Breast epithelium (tissue), 4 donors: ENCODE data around the gene SERPINB2. TPM values are rescaled to one million over a fixed set of nuclear protein-coding genes. Genes with fewer than 3 reads are reported as not detected.

Experiments
- DNase-seq, 2 donors: peaks; one replicate each; pipeline ENCODE4 v3.0.0-alpha.2; 2019; ENCODE audit warnings: low spot score in 2 of 2
- H3K27ac ChIP-seq, 2 donors: fragments of 200-600 bp; sonication (generic) in 1 of 2; one replicate each; pipeline ENCODE4 v1.5.1; 2016 to 2019; ENCODE audit warnings: mild to moderate bottlenecking in 1 of 2
- H3K27me3 ChIP-seq, 2 donors: fragments of 200-600 bp; sonication (generic) in 1 of 2; one replicate each; pipeline versions ENCODE4 v1.5.1 to v1.6.0; 2017 to 2019; ENCODE audit warnings: control low read depth in 1 of 2, mild to moderate bottlenecking in 1 of 2
- H3K36me3 ChIP-seq: fragments of 200-600 bp; one replicate; pipeline ENCODE4 v1.5.1; 2019
- H3K4me1 ChIP-seq, 2 donors: fragments of 200-600 bp; sonication (generic); one replicate each; pipeline ENCODE4 v1.5.1; 2016 to 2019; ENCODE audit warnings: control low read depth in 1 of 2
- H3K4me3 ChIP-seq, 3 donors: fragments of 200-600 bp; sonication (generic); 1 replicate in 2 of 3; 2 replicates in 1 of 3; pipeline ENCODE4 v1.5.1; 2016 to 2019; ENCODE audit warnings: mild to moderate bottlenecking in 3 of 3, moderate library complexity in 2 of 3
- H3K9me3 ChIP-seq, 2 donors: fragments of 200-600 bp; sonication (generic) in 1 of 2; one replicate each; pipeline ENCODE4 v1.5.1; 2016 to 2019; ENCODE audit warnings: control low read depth in 1 of 2
- POLR2A ChIP-seq: fragments of 450-650 bp; IDR thresholded peaks from one replicate; pipeline ENCODE4 v1.6.1; 2016; ENCODE audit warnings: antibody characterized with exemption, mild to moderate bottlenecking, moderate library complexity
- POLR2AphosphoS5 ChIP-seq, 3 donors: sonication (generic); formaldehyde crosslinking; IDR thresholded peaks; one replicate each; pipeline ENCODE4 v1.6.1; 2017; ENCODE audit warnings: antibody characterized with exemption in 3 of 3
- intact Hi-C: fragments of 100-400 bp; cut with DNase I; formaldehyde crosslinking; loops from one replicate; pipeline ENCODE4 v1.15.1; 2023; ENCODE audit warnings: low total_unique reads
- total RNA-seq, 3 donors: library from RNA; depleted of rRNA; stranded (reverse); fragments of >200 nt; gene quantifications; one replicate each; pipeline ENCODE4 v1.1.0, GENCODE V29; 2016
- TF ChIP-seq, protein P1 (sequence below), 3 donors: fragments of 450-650 bp; IDR thresholded peaks; one replicate each; pipeline ENCODE4 v1.5.1; 2016 to 2017; ENCODE audit warnings: antibody characterized with exemption in 3 of 3, mild to moderate bottlenecking in 3 of 3, moderate library complexity in 3 of 3

Gene SERPINB2
- total RNA-seq, 3 donors from 2014 or later: 0.32 to 16.2 TPM; not detected in 1

DNA sequence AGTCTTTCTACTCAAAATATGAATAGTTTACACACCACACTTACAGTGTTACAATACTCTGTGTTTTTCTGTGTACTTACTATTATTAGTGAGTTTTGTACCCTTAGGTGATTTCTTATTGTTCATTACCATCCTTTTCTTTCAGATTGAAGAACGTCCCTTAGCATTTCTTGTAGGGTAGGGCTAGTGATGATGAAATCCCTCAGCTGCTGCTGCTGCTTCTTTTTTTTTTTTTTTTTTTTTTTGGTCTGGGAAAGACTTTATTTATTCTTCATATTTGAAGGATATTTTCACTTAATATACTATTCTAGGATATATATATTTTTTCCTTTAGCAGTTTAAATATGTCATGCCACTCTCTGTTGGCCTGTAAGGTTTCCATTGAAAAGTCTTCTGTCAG, 29.0 kb upstream of the SERPINB2 start:
- H3K27ac ChIP-seq: no peak overlapping the region
- intact Hi-C loops: no loop called here
- H3K4me3 ChIP-seq: no peak overlapping the region
- DNase-seq: no peak
- TF ChIP-seq POLR2A (no peak), POLR2AphosphoS5 (IDR thresholded peaks at IDR 0.05) (no peak)
- TF ChIP-seq, protein P1, sequence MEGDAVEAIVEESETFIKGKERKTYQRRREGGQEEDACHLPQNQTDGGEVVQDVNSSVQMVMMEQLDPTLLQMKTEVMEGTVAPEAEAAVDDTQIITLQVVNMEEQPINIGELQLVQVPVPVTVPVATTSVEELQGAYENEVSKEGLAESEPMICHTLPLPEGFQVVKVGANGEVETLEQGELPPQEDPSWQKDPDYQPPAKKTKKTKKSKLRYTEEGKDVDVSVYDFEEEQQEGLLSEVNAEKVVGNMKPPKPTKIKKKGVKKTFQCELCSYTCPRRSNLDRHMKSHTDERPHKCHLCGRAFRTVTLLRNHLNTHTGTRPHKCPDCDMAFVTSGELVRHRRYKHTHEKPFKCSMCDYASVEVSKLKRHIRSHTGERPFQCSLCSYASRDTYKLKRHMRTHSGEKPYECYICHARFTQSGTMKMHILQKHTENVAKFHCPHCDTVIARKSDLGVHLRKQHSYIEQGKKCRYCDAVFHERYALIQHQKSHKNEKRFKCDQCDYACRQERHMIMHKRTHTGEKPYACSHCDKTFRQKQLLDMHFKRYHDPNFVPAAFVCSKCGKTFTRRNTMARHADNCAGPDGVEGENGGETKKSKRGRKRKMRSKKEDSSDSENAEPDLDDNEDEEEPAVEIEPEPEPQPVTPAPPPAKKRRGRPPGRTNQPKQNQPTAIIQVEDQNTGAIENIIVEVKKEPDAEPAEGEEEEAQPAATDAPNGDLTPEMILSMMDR (IDR thresholded peaks at IDR 0.05): no peak
- H3K4me1 ChIP-seq: no peaks in the 10 kb centered on the region
- no peaks in the 10 kb centered on the region for H3K9me3 ChIP-seq
- H3K36me3 ChIP-seq: no peaks in the 10 kb centered on the region
- H3K27me3 ChIP-seq: no peaks in the 10 kb centered on the region

DNA sequence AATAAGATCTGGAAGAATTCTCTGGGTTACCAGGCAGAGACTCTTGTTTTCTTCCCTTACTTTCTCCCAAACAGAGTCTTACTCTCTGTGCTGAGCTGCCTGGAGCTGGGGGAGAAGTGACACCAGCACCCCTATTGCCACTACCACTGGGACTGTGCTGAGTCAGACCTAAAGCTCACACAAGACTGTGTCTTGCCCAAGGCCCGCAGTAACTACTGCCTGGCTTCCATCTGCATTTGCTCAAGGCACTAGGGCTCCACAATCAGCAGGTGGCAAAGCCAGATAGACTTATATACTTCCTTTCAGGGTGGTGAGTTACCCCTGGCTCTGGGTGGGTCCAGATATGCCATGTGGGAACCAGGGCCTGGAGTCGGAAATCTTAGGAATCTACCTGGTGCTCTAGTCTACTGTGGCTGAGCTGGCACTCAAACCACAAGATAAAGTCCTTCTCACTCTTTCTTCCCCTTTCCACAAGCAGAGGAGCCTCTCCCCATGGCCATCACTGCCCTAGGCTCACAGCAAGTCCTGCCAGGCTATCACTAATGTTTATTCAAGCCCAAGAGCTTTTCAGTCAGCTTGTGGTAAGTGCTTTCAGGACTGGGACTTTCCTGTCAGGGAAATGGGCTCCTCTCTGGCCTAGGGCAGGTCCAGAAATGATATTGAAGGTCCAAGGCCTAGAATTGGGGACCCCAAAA, 27.6 kb upstream of the SERPINB2 start:
- no peaks in the 10 kb centered on the region for H3K4me1 ChIP-seq
- H3K4me3 ChIP-seq: no peak overlapping the region
- TF ChIP-seq POLR2AphosphoS5 (IDR thresholded peaks at IDR 0.05) (no peak), POLR2A (no peak)
- TF ChIP-seq, protein P1 (IDR thresholded peaks at IDR 0.05): no peak
- intact Hi-C loops: no loop called here
- no peaks in the 10 kb centered on the region for H3K36me3 ChIP-seq
- no peaks in the 10 kb centered on the region for H3K27me3 ChIP-seq
- no peak overlapping the region for H3K27ac ChIP-seq
- no peak for DNase-seq
- H3K9me3 ChIP-seq: no peaks in the 10 kb centered on the region

DNA sequence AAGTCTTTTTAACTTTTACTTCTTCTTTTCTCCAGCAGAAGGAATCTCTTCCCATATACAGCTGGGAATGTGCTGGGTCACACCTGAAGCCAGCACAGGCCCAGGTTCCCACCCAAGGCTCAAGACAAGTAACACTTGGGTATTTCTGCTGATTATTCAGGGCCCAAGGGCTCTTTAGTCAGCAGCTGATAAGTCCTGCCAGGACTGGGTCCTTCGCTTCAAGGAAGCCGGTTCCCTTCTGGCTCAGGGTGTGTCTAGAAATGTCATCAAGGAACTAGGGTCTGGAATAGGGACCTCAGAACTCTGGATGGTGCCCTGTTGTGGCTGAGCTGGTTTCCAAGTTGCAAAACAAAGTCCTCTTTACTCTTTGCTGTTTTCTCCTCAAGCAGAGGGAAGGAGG, 27.0 kb upstream of the SERPINB2 start:
- DNase-seq: no peak
- Histone ChIP-seq H3K4me3 (no peak overlapping the region), H3K36me3 (no peaks in the 10 kb centered on the region), H3K9me3 (no peaks in the 10 kb centered on the region), H3K27me3 (no peaks in the 10 kb centered on the region), H3K27ac (no peak overlapping the region), H3K4me1 (no peaks in the 10 kb centered on the region)
- intact Hi-C loops: no loop called here
- TF ChIP-seq, protein P1 (IDR thresholded peaks at IDR 0.05): no peak
- no peak for TF ChIP-seq POLR2A
- no peak for TF ChIP-seq POLR2AphosphoS5 (IDR thresholded peaks at IDR 0.05)

DNA sequence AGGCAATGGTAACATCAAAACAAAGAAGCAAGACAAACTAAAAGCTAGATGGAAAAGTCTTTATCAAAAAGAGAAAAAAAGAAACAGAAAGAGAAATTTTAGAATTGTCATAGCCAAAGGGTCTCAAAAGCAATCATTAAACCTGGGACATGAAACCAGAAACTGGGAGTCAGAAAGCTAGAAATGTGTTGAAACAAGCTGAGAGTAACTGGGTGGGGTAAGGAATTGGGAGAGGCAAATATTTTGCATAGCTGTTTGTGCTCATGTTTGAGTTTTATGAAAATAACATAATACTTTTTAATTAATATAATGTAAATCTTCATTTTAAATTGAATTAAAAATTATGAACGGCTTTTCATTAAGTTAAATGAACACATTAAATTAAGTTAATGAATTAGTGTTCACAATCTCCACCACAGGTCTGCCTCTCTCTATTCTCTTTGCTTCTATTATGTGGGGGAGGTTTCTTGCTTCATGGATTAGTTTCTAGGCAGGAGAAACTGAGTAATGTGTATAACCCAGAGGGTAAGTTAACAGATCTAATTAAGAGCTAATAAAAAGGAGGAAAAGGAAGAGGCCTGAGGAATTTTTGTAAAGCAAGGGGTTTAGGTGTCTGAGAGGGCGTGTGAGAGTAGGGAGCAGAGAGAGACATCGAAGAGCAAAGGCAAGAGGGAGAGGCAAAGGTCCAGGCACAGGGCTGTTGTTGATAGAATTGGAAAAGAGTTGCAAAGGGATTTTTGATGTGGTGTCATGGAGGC, 20.0 kb upstream of the SERPINB2 start:
- no peaks in the 10 kb centered on the region for H3K27me3 ChIP-seq
- H3K4me1 ChIP-seq: no peaks in the 10 kb centered on the region
- intact Hi-C loops: no loop called here
- no peak overlapping the region for H3K27ac ChIP-seq
- no peak overlapping the region for H3K4me3 ChIP-seq
- H3K36me3 ChIP-seq: no peaks in the 10 kb centered on the region
- TF ChIP-seq POLR2A (no peak), POLR2AphosphoS5 (IDR thresholded peaks at IDR 0.05) (no peak)
- TF ChIP-seq, protein P1 (IDR thresholded peaks at IDR 0.05): no peak
- no peak for DNase-seq
- no peaks in the 10 kb centered on the region for H3K9me3 ChIP-seq

DNA sequence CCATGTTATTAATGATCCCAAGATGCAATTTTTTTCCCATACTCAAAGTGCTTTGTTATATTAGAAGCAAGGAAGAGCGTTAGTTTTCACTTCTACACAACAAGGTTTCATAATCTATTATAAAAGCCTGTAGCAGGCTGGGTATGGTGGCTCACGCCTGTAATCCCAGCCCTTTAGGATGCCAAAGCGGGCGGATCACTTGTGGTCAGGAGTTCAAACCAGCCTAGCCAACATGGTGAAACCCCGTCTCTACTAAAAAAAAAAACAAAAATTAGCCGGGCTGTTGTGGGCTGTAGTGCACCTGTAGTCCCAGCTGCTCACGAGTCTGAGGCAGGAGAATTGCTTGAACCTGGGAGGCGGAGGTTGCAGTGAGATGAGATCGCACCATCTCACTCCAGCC, 19.0 kb upstream of the SERPINB2 start:
- intact Hi-C loops: no loop called here

More for the DNA sequence above, 19.0 kb upstream of the SERPINB2 start:
- Histone ChIP-seq H3K9me3 (no peaks in the 10 kb centered on the region), H3K4me1 (no peaks in the 10 kb centered on the region), H3K4me3 (no peak overlapping the region), H3K27me3 (no peaks in the 10 kb centered on the region), H3K27ac (no peak overlapping the region), H3K36me3 (no peaks in the 10 kb centered on the region)
- no peak for TF ChIP-seq POLR2A
- TF ChIP-seq POLR2AphosphoS5 (IDR thresholded peaks at IDR 0.05): no peak
- TF ChIP-seq, protein P1 (IDR thresholded peaks at IDR 0.05): no peak
- no peak for DNase-seq
